T47D (cell line): ENCODE results near the gene KTN1.

ENCODE experiments used
- DNase-seq, 2 experiments: peaks; one replicate each; pipeline versions ENCODE4 v3.0.0 to v3.0.0-alpha.2; 2011 to 2012; ENCODE audit warnings: low read depth in 1 of 2, low spot score in 1 of 2
- JUND ChIP-seq: IDR thresholded peaks from 2 replicates; pipeline ENCODE4 v1.6.1; 2012; ENCODE audit warnings: low read depth
- in situ Hi-C: cut with HindIII; loops from 2 replicates; pipeline ENCODE4 v1.10.0; 2016; ENCODE audit warnings: low sequenced_read_pairs, low pct_unique_long_range_greater_than_20kb

KTN1 gene

GRCh38 chr14:55579724-55580469 is at the start of gene KTN1:
Gene KTN1 (plus strand): TSS chr14:55580207. CDS start chr14:55612049, 31,842 bp downstream.
- in situ Hi-C loops, result no loop called here
- no peak for TF ChIP-seq JUND
- DNase-seq, result peak; percentile 84 to 92

GRCh38 chr14:55530464-55530863 is 49.5 kb upstream of the KTN1 start:
- no peak for TF ChIP-seq JUND
- DNase-seq, result no peak
- in situ Hi-C loops, result no loop called here

- peak in 1 of 2 experiments; percentile 52 for DNase-seq
- in situ Hi-C loops, result no loop called here
- no peak for TF ChIP-seq JUND
Measured at GRCh38 chr14:55532645-55533344, 47.2 kb upstream of the KTN1 start.

GRCh38 chr14:55533960-55534359 is 46.0 kb upstream of the KTN1 start:
- in situ Hi-C loops, result no loop called here
- peak in 1 of 2 experiments; percentile 88 for DNase-seq
- no peak for TF ChIP-seq JUND

- in situ Hi-C loops, result no loop called here
- TF ChIP-seq JUND, result 0 out of 2 replicates have a peak, but pooled peaks have one; percentile 9
- DNase-seq, result peak in 1 of 2 experiments; percentile 54
Measured at GRCh38 chr14:55535516-55536203, 44.3 kb upstream of the KTN1 start.

- in situ Hi-C loops, result no loop called here
- peak in 1 of 2 experiments; percentile 64 for DNase-seq
- TF ChIP-seq JUND, result peak; percentile 65; the same call in 1 of the 2 replicates
Measured at GRCh38 chr14:55536204-55536708, 43.8 kb upstream of the KTN1 start.

GRCh38 chr14:55537782-55538181 is 42.2 kb upstream of the KTN1 start:
- in situ Hi-C loops, result no loop called here
- DNase-seq, result no peak
- no peak for TF ChIP-seq JUND

- DNase-seq, result no peak
- TF ChIP-seq JUND, result no peak
- in situ Hi-C loops, result no loop called here
Measured at GRCh38 chr14:55539975-55540374, 40.0 kb upstream of the KTN1 start.

- in situ Hi-C loops, result no loop called here
- peak; percentile 98 for TF ChIP-seq JUND
Measured at GRCh38 chr14:55540847-55541773, 38.9 kb upstream of the KTN1 start.

GRCh38 chr14:55545779-55546178 is 34.2 kb upstream of the KTN1 start:
- DNase-seq, result no peak
- no peak for TF ChIP-seq JUND
- in situ Hi-C loops, result no loop called here

More at GRCh38 chr14:55540847-55541773, 38.9 kb upstream of the KTN1 start:
- DNase-seq, result peak; percentile 33 to 46

- TF ChIP-seq JUND, result no peak
- in situ Hi-C loops, result no loop called here
- DNase-seq, result no peak
Measured at GRCh38 chr14:55546212-55546874, 33.7 kb upstream of the KTN1 start.
